MM.1S (cell line): Measurements from ENCODE around the gene LY9.

Experiments
- EZH2phosphoT487 ChIP-seq: fragments of 300-600 bp; sonication (generic); IDR thresholded peaks from 2 replicates; pipeline ENCODE4 v1.6.1; 2018; ENCODE audit warnings: antibody characterized with exemption, low read length
- TF ChIP-seq, protein P1 (sequence below): fragments of 300-600 bp; sonication (generic); IDR thresholded peaks from 2 replicates; pipeline ENCODE4 v1.5.1; 2016; ENCODE audit warnings: antibody characterized with exemption, low read length, mixed read lengths

DNA sequence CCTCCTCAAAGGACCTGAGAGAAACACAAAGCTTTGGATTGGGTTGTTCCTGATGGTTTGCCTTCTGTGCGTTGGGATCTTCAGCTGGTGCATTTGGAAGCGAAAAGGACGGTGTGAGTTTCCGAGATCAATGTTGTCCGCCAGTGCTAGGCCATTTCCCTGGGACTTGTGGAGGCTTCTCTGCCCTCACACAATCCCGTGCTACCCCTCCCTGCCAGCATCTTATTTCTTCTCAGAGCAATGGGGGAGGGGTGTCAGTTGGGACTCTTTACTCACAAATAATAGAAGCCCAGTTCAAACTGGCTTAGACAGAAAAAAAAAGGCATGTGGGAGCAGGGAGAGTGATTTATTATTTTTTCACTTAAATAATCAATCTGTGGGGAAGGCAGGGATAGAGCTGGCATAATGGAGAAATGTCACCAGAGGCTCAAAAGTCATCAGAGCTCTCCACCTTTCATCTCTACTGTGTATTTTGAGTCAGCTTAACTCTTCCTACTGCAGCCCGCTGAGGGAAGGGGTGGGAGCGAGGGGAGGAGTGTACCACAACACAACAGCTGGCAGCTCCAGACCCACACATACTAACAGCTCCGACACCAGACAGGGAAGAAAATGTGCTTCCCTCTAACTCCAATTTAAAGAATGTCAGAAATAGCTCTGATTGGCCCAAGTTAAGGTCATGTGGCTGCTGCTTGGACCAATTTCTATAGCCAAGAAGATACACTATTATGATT, 22.4 kb downstream of the LY9 start:
- TF ChIP-seq, protein P1, sequence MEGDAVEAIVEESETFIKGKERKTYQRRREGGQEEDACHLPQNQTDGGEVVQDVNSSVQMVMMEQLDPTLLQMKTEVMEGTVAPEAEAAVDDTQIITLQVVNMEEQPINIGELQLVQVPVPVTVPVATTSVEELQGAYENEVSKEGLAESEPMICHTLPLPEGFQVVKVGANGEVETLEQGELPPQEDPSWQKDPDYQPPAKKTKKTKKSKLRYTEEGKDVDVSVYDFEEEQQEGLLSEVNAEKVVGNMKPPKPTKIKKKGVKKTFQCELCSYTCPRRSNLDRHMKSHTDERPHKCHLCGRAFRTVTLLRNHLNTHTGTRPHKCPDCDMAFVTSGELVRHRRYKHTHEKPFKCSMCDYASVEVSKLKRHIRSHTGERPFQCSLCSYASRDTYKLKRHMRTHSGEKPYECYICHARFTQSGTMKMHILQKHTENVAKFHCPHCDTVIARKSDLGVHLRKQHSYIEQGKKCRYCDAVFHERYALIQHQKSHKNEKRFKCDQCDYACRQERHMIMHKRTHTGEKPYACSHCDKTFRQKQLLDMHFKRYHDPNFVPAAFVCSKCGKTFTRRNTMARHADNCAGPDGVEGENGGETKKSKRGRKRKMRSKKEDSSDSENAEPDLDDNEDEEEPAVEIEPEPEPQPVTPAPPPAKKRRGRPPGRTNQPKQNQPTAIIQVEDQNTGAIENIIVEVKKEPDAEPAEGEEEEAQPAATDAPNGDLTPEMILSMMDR: no peak
- TF ChIP-seq EZH2phosphoT487: no peak
